ENCODE results near the gene SLC16A7.

DNA sequence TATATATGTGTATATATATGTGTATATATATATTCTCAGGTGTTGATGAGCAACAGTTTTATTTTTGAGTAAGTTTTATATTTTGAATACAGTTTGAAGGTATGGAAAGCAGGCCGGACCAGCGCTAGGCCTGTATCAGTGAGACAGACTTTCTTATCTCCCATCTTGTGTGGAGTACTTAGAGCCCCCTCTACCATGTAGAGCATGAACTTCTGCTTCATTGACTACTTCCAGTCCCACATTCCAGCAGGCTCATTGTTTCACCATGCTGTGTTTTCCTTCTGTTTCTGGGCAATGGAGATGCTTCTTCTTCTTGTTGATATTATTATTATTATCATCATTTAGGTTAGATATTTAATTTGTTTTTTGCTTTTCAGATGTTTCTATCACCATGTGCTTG, 76.4 kb downstream of the SLC16A7 start:
- TF ChIP-seq CTCF (IDR thresholded peaks at IDR 0.05) (no peak), ZFX (IDR thresholded peaks at IDR 0.05; ENCODE audit: borderline replicate concordance) (no peak)

Measured in 22Rv1 (cell line).